GM23248 (cell line): Measurements from ENCODE around the gene GNAL. TPM values are rescaled to one million over a fixed set of nuclear protein-coding genes. Genes with fewer than 3 reads are reported as not detected.

Experiments used
- DNase-seq: peaks from one replicate; pipeline ENCODE4 v3.0.0-alpha.2; 2015
- H2AFZ ChIP-seq: fragments of 200-600 bp; sonication (generic); 2 replicates; pipeline ENCODE4 v1.6.1; 2016; ENCODE audit warnings: antibody characterized with exemption
- H3F3A ChIP-seq: fragments of 200-600 bp; sonication (generic); 2 replicates; pipeline ENCODE4 v1.6.1; 2016; ENCODE audit warnings: mild to moderate bottlenecking, antibody characterized with exemption, mixed run types; ENCODE audit not compliant: insufficient read depth
- H3K27ac ChIP-seq: fragments of 200-600 bp; sonication (generic); 2 replicates; pipeline ENCODE4 v1.5.1; 2016; ENCODE audit warnings: mild to moderate bottlenecking
- H3K27me3 ChIP-seq: fragments of 200-600 bp; sonication (generic); replicated peaks from 2 replicates; pipeline ENCODE4 v1.6.1; 2016; ENCODE audit warnings: mild to moderate bottlenecking; ENCODE audit not compliant: insufficient read depth
- H3K36me3 ChIP-seq: fragments of 200-600 bp; sonication (generic); 2 replicates; pipeline ENCODE4 v1.6.1; 2016; ENCODE audit warnings: low read depth, mild to moderate bottlenecking
- H3K4me1 ChIP-seq: fragments of 200-600 bp; sonication (generic); 2 replicates; pipeline ENCODE4 v1.6.1; 2016; ENCODE audit warnings: mild to moderate bottlenecking; ENCODE audit not compliant: insufficient read depth
- H3K4me2 ChIP-seq: fragments of 200-600 bp; sonication (generic); one replicate; pipeline ENCODE4 v1.6.1; 2016; ENCODE audit warnings: mild to moderate bottlenecking; ENCODE audit not compliant: unreplicated experiment
- H3K4me3 ChIP-seq: fragments of 200-600 bp; sonication (generic); 2 replicates; pipeline ENCODE4 v1.5.1; 2016; ENCODE audit warnings: mild to moderate bottlenecking
- H3K79me2 ChIP-seq: fragments of 200-600 bp; sonication (generic); 2 replicates; pipeline ENCODE4 v1.6.1; 2016; ENCODE audit warnings: mild to moderate bottlenecking; ENCODE audit not compliant: insufficient read depth
- H3K9ac ChIP-seq: fragments of 200-600 bp; sonication (generic); 2 replicates; pipeline ENCODE4 v1.6.1; 2016; ENCODE audit warnings: mild to moderate bottlenecking
- H3K9me2 ChIP-seq: fragments of 200-600 bp; sonication (generic); 2 replicates; pipeline ENCODE4 v1.6.1; 2016; ENCODE audit warnings: mixed run types, mild to moderate bottlenecking, moderate library complexity; ENCODE audit not compliant: insufficient read depth
- H3K9me3 ChIP-seq: fragments of 200-600 bp; sonication (generic); one replicate; pipeline ENCODE4 v1.6.1; 2017; ENCODE audit warnings: low read depth
- H4K20me1 ChIP-seq: fragments of 200-600 bp; sonication (generic); 2 replicates; pipeline ENCODE4 v1.6.0; 2016; ENCODE audit not compliant: insufficient read depth
- EZH2 ChIP-seq: fragments of 200-600 bp; sonication (generic); IDR thresholded peaks from 2 replicates; pipeline ENCODE4 v1.6.1; 2018; ENCODE audit warnings: antibody characterized with exemption, mild to moderate bottlenecking; ENCODE audit not compliant: insufficient read depth, poor library complexity, severe bottlenecking
- EZH2phosphoT487 ChIP-seq: fragments of 200-600 bp; sonication (generic); IDR thresholded peaks from 2 replicates; pipeline ENCODE4 v1.6.1; 2018; ENCODE audit warnings: antibody characterized with exemption, moderate library complexity, mild to moderate bottlenecking, low read depth; ENCODE audit not compliant: insufficient read depth
- WGBS, 2 experiments: methylation state at CpG; one replicate each; pipeline ENCODE4 v1.1.6; 2015 to 2017; ENCODE audit warnings: low lambda C conversion rate in 2 of 2, low coverage in 1 of 2; ENCODE audit errors: missing lambda C conversion rate in 2 of 2; 5-methylcytosine and 5-hydroxymethylcytosine counted together
- in situ Hi-C: fragments of 300-500 bp; cut with MboI; formaldehyde crosslinking; loops from 2 replicates; pipeline ENCODE4 v1.15.0; 2020
- polyA plus RNA-seq: library from polyadenylated mRNA; unstranded; fragments of >200 nt; fragmentation: Nextera tagmentation; extraction: Ambion mirVana; gene quantifications from 2 replicates; pipeline ENCODE4 v1.2.1, GENCODE V29; 2016
- total RNA-seq: library from RNA; depleted of rRNA; stranded (reverse); fragments of >200 nt; shearing (Covaris generic); gene quantifications from 2 replicates; pipeline ENCODE4 v1.2.3, GENCODE V29; 2014

Gene GNAL
- total and polyA plus RNA-seq, 2 experiments from 2014 or later: 0.19 to 3.0 TPM

- TF ChIP-seq EZH2: no peak
- no peak for TF ChIP-seq EZH2phosphoT487
- H3K9ac ChIP-seq: no peak overlapping the region
- no peak overlapping the region for H2AFZ ChIP-seq
- 57 to 68% methylated on average over 10 of the region's 10 CpGs for WGBS, 2 experiments
- no peaks in the 10 kb centered on the region for H3F3A ChIP-seq
- H3K4me3 ChIP-seq: no peak overlapping the region
- no peak overlapping the region for H3K4me2 ChIP-seq
- no peak overlapping the region for H3K27ac ChIP-seq
- H3K9me3 ChIP-seq: no peaks in the 10 kb centered on the region
- H4K20me1 ChIP-seq: no peaks in the 10 kb centered on the region
- no peaks in the 10 kb centered on the region for H3K9me2 ChIP-seq
- no peaks in the 10 kb centered on the region for H3K79me2 ChIP-seq
- H3K27me3 ChIP-seq: peaks cover 30% of the 10 kb centered on the region
- no peaks in the 10 kb centered on the region for H3K4me1 ChIP-seq
- no peak for DNase-seq
- H3K36me3 ChIP-seq: no peaks in the 10 kb centered on the region
- in situ Hi-C loops: no loop called here
These were observed 19.2 kb upstream of the GNAL start for GRCh38 chr18:11669948-11670275.

GRCh38 chr18:11671156-11671555 is 17.9 kb upstream of the GNAL start:
- DNase-seq: no peak
- in situ Hi-C loops: no loop called here
- no peaks in the 10 kb centered on the region for H3K9me3 ChIP-seq
- no peaks in the 10 kb centered on the region for H3K79me2 ChIP-seq
- no peaks in the 10 kb centered on the region for H3K9me2 ChIP-seq
- TF ChIP-seq EZH2phosphoT487 (no peak), EZH2 (no peak)
- no peaks in the 10 kb centered on the region for H3F3A ChIP-seq
- no peak overlapping the region for H3K4me2 ChIP-seq
- no peaks in the 10 kb centered on the region for H3K36me3 ChIP-seq
- no peak overlapping the region for H2AFZ ChIP-seq
- no peaks in the 10 kb centered on the region for H4K20me1 ChIP-seq
- no peak overlapping the region for H3K4me3 ChIP-seq
- no peak overlapping the region for H3K27ac ChIP-seq
- H3K27me3 ChIP-seq: peaks cover 20% of the 10 kb centered on the region
- no peaks in the 10 kb centered on the region for H3K4me1 ChIP-seq
- 66 to 70% methylated on average over 8 of the region's 8 CpGs for WGBS, 2 experiments
- H3K9ac ChIP-seq: no peak overlapping the region

- Histone ChIP-seq H3K9me3 (no peaks in the 10 kb centered on the region), H4K20me1 (no peaks in the 10 kb centered on the region), H3K4me1 (no peaks in the 10 kb centered on the region), H3K9ac (no peak overlapping the region), H3K9me2 (no peaks in the 10 kb centered on the region), H3F3A (no peaks in the 10 kb centered on the region), H3K27ac (no peak overlapping the region), H3K4me2 (no peak overlapping the region), H2AFZ (no peak overlapping the region), H3K36me3 (no peaks in the 10 kb centered on the region), H3K4me3 (no peak overlapping the region), H3K27me3 (peaks cover 11% of the 10 kb centered on the region), H3K79me2 (no peaks in the 10 kb centered on the region)
- DNase-seq: no peak
- in situ Hi-C loops: no loop called here
- TF ChIP-seq EZH2 (no peak), EZH2phosphoT487 (no peak)
- WGBS, 2 experiments: 66 to 71% methylated on average over 8 of the region's 8 CpGs
These were observed 16.9 kb upstream of the GNAL start for GRCh38 chr18:11672198-11672597.

- H3K9me2 ChIP-seq: no peaks in the 10 kb centered on the region
- WGBS, 2 experiments: 41 to 44% methylated on average over 8 of the region's 8 CpGs
- H2AFZ ChIP-seq: no peak overlapping the region
- no peak overlapping the region for H3K27ac ChIP-seq
- no peaks in the 10 kb centered on the region for H4K20me1 ChIP-seq
- no peak for TF ChIP-seq EZH2phosphoT487
- no peak for TF ChIP-seq EZH2
- no peaks in the 10 kb centered on the region for H3F3A ChIP-seq
- H3K79me2 ChIP-seq: no peaks in the 10 kb centered on the region
- no peak overlapping the region for H3K9ac ChIP-seq
- H3K9me3 ChIP-seq: no peaks in the 10 kb centered on the region
- no peak overlapping the region for H3K4me2 ChIP-seq
- H3K36me3 ChIP-seq: no peaks in the 10 kb centered on the region
- in situ Hi-C loops: no loop called here
- DNase-seq: no peak
- no peak overlapping the region for H3K4me3 ChIP-seq
- peaks cover 4% of the 10 kb centered on the region for H3K27me3 ChIP-seq
- no peaks in the 10 kb centered on the region for H3K4me1 ChIP-seq
These were observed 16.1 kb upstream of the GNAL start for GRCh38 chr18:11672846-11673454.

- in situ Hi-C loops: no loop called here
These were observed 15.5 kb upstream of the GNAL start for GRCh38 chr18:11673560-11673959.

More at GRCh38 chr18:11673560-11673959, 15.5 kb upstream of the GNAL start:
- H3K9me3 ChIP-seq: no peaks in the 10 kb centered on the region
- TF ChIP-seq EZH2 (no peak), EZH2phosphoT487 (no peak)
- H3K4me3 ChIP-seq: no peak overlapping the region
- no peaks in the 10 kb centered on the region for H4K20me1 ChIP-seq
- no peaks in the 10 kb centered on the region for H3K9me2 ChIP-seq
- 17 to 22% methylated on average over 9 of the region's 9 CpGs for WGBS, 2 experiments
- H3K27me3 ChIP-seq: no peaks in the 10 kb centered on the region; the same call in 1 of the 2 replicates
- no peaks in the 10 kb centered on the region for H3K4me1 ChIP-seq
- no peaks in the 10 kb centered on the region for H3K36me3 ChIP-seq
- no peak overlapping the region for H3K4me2 ChIP-seq
- no peaks in the 10 kb centered on the region for H3K79me2 ChIP-seq
- H2AFZ ChIP-seq: no peak overlapping the region
- no peak for DNase-seq
- H3K27ac ChIP-seq: no peak overlapping the region
- H3K9ac ChIP-seq: no peak overlapping the region
- no peaks in the 10 kb centered on the region for H3F3A ChIP-seq
